ENCODE measurements around the gene PPM1F.

PPM1F gene

GRCh38 chr22:21966643-21967516 lies 14.2 kb upstream of the PPM1F start:
- Histone ChIP-seq H3K4me3 (ENCODE audit: low read depth, low read length) (no peak overlapping the region), H3K27me3 (ENCODE audit: insufficient read depth, low read length) (no peaks in the 10 kb centered on the region), H2AFZ (ENCODE audit: low read length, unreplicated experiment) (no peak overlapping the region), H3K4me1 (ENCODE audit: control insufficient read depth, insufficient read depth, low read length, unreplicated experiment) (peaks cover 5% of the 10 kb centered on the region), H3K36me3 (ENCODE audit: insufficient read depth, low read length) (peaks cover 3% of the 10 kb centered on the region; the same call in 1 of the 2 replicates), H3K27ac (ENCODE audit: low read depth, low read length) (no peak overlapping the region), H3K79me2 (ENCODE audit: control insufficient read depth, insufficient read depth, low read length, unreplicated experiment) (no peaks in the 10 kb centered on the region)

- H3K4me3 ChIP-seq (ENCODE audit: low read depth, low read length), result no peak overlapping the region
- no peak overlapping the region for H2AFZ ChIP-seq (ENCODE audit: low read length, unreplicated experiment)
- H3K79me2 ChIP-seq (ENCODE audit: control insufficient read depth, insufficient read depth, low read length, unreplicated experiment), result no peaks in the 10 kb centered on the region
- H3K36me3 ChIP-seq (ENCODE audit: insufficient read depth, low read length), result peaks cover 3% of the 10 kb centered on the region; the same call in 1 of the 2 replicates
- H3K27me3 ChIP-seq (ENCODE audit: insufficient read depth, low read length), result no peaks in the 10 kb centered on the region
- no peak overlapping the region for H3K27ac ChIP-seq (ENCODE audit: low read depth, low read length)
- H3K4me1 ChIP-seq (ENCODE audit: control insufficient read depth, insufficient read depth, low read length, unreplicated experiment), result peaks cover 9% of the 10 kb centered on the region
Observed at GRCh38 chr22:21965762-21966288, 13.2 kb upstream of the PPM1F start.

- H2AFZ ChIP-seq (ENCODE audit: low read length, unreplicated experiment), result no peak overlapping the region
- peaks cover 9% of the 10 kb centered on the region for H3K4me1 ChIP-seq (ENCODE audit: control insufficient read depth, insufficient read depth, low read length, unreplicated experiment)
- H3K27ac ChIP-seq (ENCODE audit: low read depth, low read length), result no peak overlapping the region
- no peak overlapping the region for H3K4me3 ChIP-seq (ENCODE audit: low read depth, low read length)
- H3K79me2 ChIP-seq (ENCODE audit: control insufficient read depth, insufficient read depth, low read length, unreplicated experiment), result no peaks in the 10 kb centered on the region
- H3K36me3 ChIP-seq (ENCODE audit: insufficient read depth, low read length), result peaks cover 3% of the 10 kb centered on the region; the same call in 1 of the 2 replicates
- no peaks in the 10 kb centered on the region for H3K27me3 ChIP-seq (ENCODE audit: insufficient read depth, low read length)
Observed at GRCh38 chr22:21964918-21965484, 12.4 kb upstream of the PPM1F start.

GRCh38 chr22:21964234-21964633 lies 11.6 kb upstream of the PPM1F start:
- peaks cover 3% of the 10 kb centered on the region; the same call in 1 of the 2 replicates for H3K36me3 ChIP-seq (ENCODE audit: insufficient read depth, low read length)
- peaks cover 9% of the 10 kb centered on the region for H3K4me1 ChIP-seq (ENCODE audit: control insufficient read depth, insufficient read depth, low read length, unreplicated experiment)
- H3K4me3 ChIP-seq (ENCODE audit: low read depth, low read length), result no peak overlapping the region
- no peak overlapping the region for H3K27ac ChIP-seq (ENCODE audit: low read depth, low read length)
- H3K27me3 ChIP-seq (ENCODE audit: insufficient read depth, low read length), result no peaks in the 10 kb centered on the region
- no peaks in the 10 kb centered on the region for H3K79me2 ChIP-seq (ENCODE audit: control insufficient read depth, insufficient read depth, low read length, unreplicated experiment)
- no peak overlapping the region for H2AFZ ChIP-seq (ENCODE audit: low read length, unreplicated experiment)

- H3K27ac ChIP-seq (ENCODE audit: low read depth, low read length), result no peak overlapping the region
- H3K27me3 ChIP-seq (ENCODE audit: insufficient read depth, low read length), result no peaks in the 10 kb centered on the region
- no peaks in the 10 kb centered on the region for H3K79me2 ChIP-seq (ENCODE audit: control insufficient read depth, insufficient read depth, low read length, unreplicated experiment)
- H2AFZ ChIP-seq (ENCODE audit: low read length, unreplicated experiment), result no peak overlapping the region
- peaks cover 3% of the 10 kb centered on the region; the same call in 1 of the 2 replicates for H3K36me3 ChIP-seq (ENCODE audit: insufficient read depth, low read length)
- H3K4me3 ChIP-seq (ENCODE audit: low read depth, low read length), result no peak overlapping the region
- peaks cover 9% of the 10 kb centered on the region for H3K4me1 ChIP-seq (ENCODE audit: control insufficient read depth, insufficient read depth, low read length, unreplicated experiment)
Observed at GRCh38 chr22:21963790-21964211, 11.2 kb upstream of the PPM1F start.

- H3K27me3 ChIP-seq (ENCODE audit: insufficient read depth, low read length), result no peaks in the 10 kb centered on the region
- no peaks in the 10 kb centered on the region for H3K79me2 ChIP-seq (ENCODE audit: control insufficient read depth, insufficient read depth, low read length, unreplicated experiment)
- H3K36me3 ChIP-seq (ENCODE audit: insufficient read depth, low read length), result peaks cover 3% of the 10 kb centered on the region; the same call in 1 of the 2 replicates
- H3K4me3 ChIP-seq (ENCODE audit: low read depth, low read length), result no peak overlapping the region
- no peak overlapping the region for H2AFZ ChIP-seq (ENCODE audit: low read length, unreplicated experiment)
- peaks cover 9% of the 10 kb centered on the region for H3K4me1 ChIP-seq (ENCODE audit: control insufficient read depth, insufficient read depth, low read length, unreplicated experiment)
- H3K27ac ChIP-seq (ENCODE audit: low read depth, low read length), result no peak overlapping the region
Observed at GRCh38 chr22:21963286-21963685, 10.6 kb upstream of the PPM1F start.

- peaks cover 9% of the 10 kb centered on the region for H3K4me1 ChIP-seq (ENCODE audit: control insufficient read depth, insufficient read depth, low read length, unreplicated experiment)
- no peak overlapping the region for H3K27ac ChIP-seq (ENCODE audit: low read depth, low read length)
- no peaks in the 10 kb centered on the region for H3K27me3 ChIP-seq (ENCODE audit: insufficient read depth, low read length)
- peaks cover 3% of the 10 kb centered on the region; the same call in 1 of the 2 replicates for H3K36me3 ChIP-seq (ENCODE audit: insufficient read depth, low read length)
- H3K4me3 ChIP-seq (ENCODE audit: low read depth, low read length), result no peak overlapping the region
- no peaks in the 10 kb centered on the region for H3K79me2 ChIP-seq (ENCODE audit: control insufficient read depth, insufficient read depth, low read length, unreplicated experiment)
- no peak overlapping the region for H2AFZ ChIP-seq (ENCODE audit: low read length, unreplicated experiment)
Observed at GRCh38 chr22:21962655-21962949, 10.0 kb upstream of the PPM1F start.

- Histone ChIP-seq H3K36me3 (ENCODE audit: insufficient read depth, low read length) (peaks cover 3% of the 10 kb centered on the region; the same call in 1 of the 2 replicates), H3K79me2 (ENCODE audit: control insufficient read depth, insufficient read depth, low read length, unreplicated experiment) (no peaks in the 10 kb centered on the region)
Observed at GRCh38 chr22:21961886-21962654, 9.4 kb upstream of the PPM1F start.

GRCh38 chr22:21961127-21961867 lies 8.6 kb upstream of the PPM1F start:
- H3K4me1 ChIP-seq (ENCODE audit: control insufficient read depth, insufficient read depth, low read length, unreplicated experiment), result peaks cover 9% of the 10 kb centered on the region
- no peak overlapping the region for H3K4me3 ChIP-seq (ENCODE audit: low read depth, low read length)
- H2AFZ ChIP-seq (ENCODE audit: low read length, unreplicated experiment), result no peak overlapping the region
- H3K27me3 ChIP-seq (ENCODE audit: insufficient read depth, low read length), result no peaks in the 10 kb centered on the region
- H3K27ac ChIP-seq (ENCODE audit: low read depth, low read length), result no peak overlapping the region
- no peaks in the 10 kb centered on the region for H3K36me3 ChIP-seq (ENCODE audit: insufficient read depth, low read length)
- H3K79me2 ChIP-seq (ENCODE audit: control insufficient read depth, insufficient read depth, low read length, unreplicated experiment), result no peaks in the 10 kb centered on the region

More at GRCh38 chr22:21961886-21962654, 9.4 kb upstream of the PPM1F start:
- H3K27me3 ChIP-seq (ENCODE audit: insufficient read depth, low read length), result no peaks in the 10 kb centered on the region
- peaks cover 9% of the 10 kb centered on the region for H3K4me1 ChIP-seq (ENCODE audit: control insufficient read depth, insufficient read depth, low read length, unreplicated experiment)
- H2AFZ ChIP-seq (ENCODE audit: low read length, unreplicated experiment), result no peak overlapping the region
- no peak overlapping the region for H3K27ac ChIP-seq (ENCODE audit: low read depth, low read length)
- no peak overlapping the region for H3K4me3 ChIP-seq (ENCODE audit: low read depth, low read length)
